Measurements from ENCODE around the gene NLGN4X. TPM values are rescaled to one million over a fixed set of nuclear protein-coding genes. Genes with fewer than 3 reads are reported as not detected.
"Not testable (repeated sequence)": the region's sequence is repeated elsewhere in the genome, so short reads cannot be mapped to it uniquely, and the experiment has no call there.

The NLGN4X gene
- total and polyA plus RNA-seq, 3 experiments from 2014 or later: 0.21 TPM; not detected in 2

GRCh38 chrX:5957506-5957905, 271.2 kb downstream of the NLGN4X start:
- DNase-seq: no peak
- Mint-ChIP-seq H3K27me3 (no peaks in the 10 kb centered on the region), H3K9me3 (peaks cover 0 to 2% (median 0%) of the 10 kb centered on the region in 5 donors), H3K36me3 (no peaks in the 10 kb centered on the region), H3K4me3 (no peak overlapping the region), H3K27ac (no peak overlapping the region), H3K4me1 (no peaks in the 10 kb centered on the region)
- CTCF ChIA-PET: no interaction called here
- Histone ChIP-seq H3K4me3 (ENCODE audit: low read length) (no peak overlapping the region), H3K27ac (ENCODE audit: low read depth, low read length) (no peak overlapping the region), H3K27me3 (ENCODE audit: insufficient read depth, low read length, poor library complexity, severe bottlenecking) (no peaks in the 10 kb centered on the region), H3K9me3 (ENCODE audit: low read length) (no peaks in the 10 kb centered on the region), H3K4me1 (ENCODE audit: insufficient read depth, low read length) (no peaks in the 10 kb centered on the region), H3K36me3 (ENCODE audit: insufficient read depth, low read length) (no peaks in the 10 kb centered on the region)
- POLR2A ChIA-PET: no interaction called here

GRCh38 chrX:5936438-5936837, 292.2 kb downstream of the NLGN4X start:
- ChIA-PET POLR2A (no interaction called here), CTCF (no interaction called here)
- Mint-ChIP-seq H3K27me3 (no peaks in the 10 kb centered on the region), H3K36me3 (peaks cover 0 to 2% (median 0%) of the 10 kb centered on the region in 3 donors), H3K9me3 (peaks cover 0 to 8% (median 2%) of the 10 kb centered on the region in 5 donors), H3K27ac (no peak overlapping the region), H3K4me1 (no peaks in the 10 kb centered on the region), H3K4me3 (no peak overlapping the region)
- Histone ChIP-seq H3K4me1 (ENCODE audit: insufficient read depth, low read length) (no peaks in the 10 kb centered on the region), H3K4me3 (ENCODE audit: low read length) (no peak overlapping the region), H3K27me3 (ENCODE audit: insufficient read depth, low read length, poor library complexity, severe bottlenecking) (no peaks in the 10 kb centered on the region), H3K27ac (ENCODE audit: low read depth, low read length) (no peak overlapping the region), H3K36me3 (ENCODE audit: insufficient read depth, low read length) (no peaks in the 10 kb centered on the region), H3K9me3 (ENCODE audit: low read length) (no peaks in the 10 kb centered on the region)
- DNase-seq: no peak

GRCh38 chrX:5928224-5928623, 300.4 kb downstream of the NLGN4X start:
- Histone ChIP-seq H3K36me3 (ENCODE audit: insufficient read depth, low read length) (no peaks in the 10 kb centered on the region), H3K9me3 (ENCODE audit: low read length) (no peaks in the 10 kb centered on the region)
- H3K4me3 Mint-ChIP-seq: no peak overlapping the region

GRCh38 chrX:5916945-5917344, 311.7 kb downstream of the NLGN4X start:
- Mint-ChIP-seq H3K4me3 (no peak overlapping the region), H3K9me3 (peaks cover 0 to 8% (median 2%) of the 10 kb centered on the region in 5 donors), H3K4me1 (no peaks in the 10 kb centered on the region), H3K36me3 (no peaks in the 10 kb centered on the region), H3K27me3 (peaks cover 0 to 2% of the 10 kb centered on the region in 2 donors), H3K27ac (no peak overlapping the region)
- Histone ChIP-seq H3K4me1 (ENCODE audit: insufficient read depth, low read length) (no peaks in the 10 kb centered on the region), H3K36me3 (ENCODE audit: insufficient read depth, low read length) (no peaks in the 10 kb centered on the region), H3K4me3 (ENCODE audit: low read length) (no peak overlapping the region), H3K9me3 (ENCODE audit: low read length) (no peaks in the 10 kb centered on the region), H3K27me3 (ENCODE audit: insufficient read depth, low read length, poor library complexity, severe bottlenecking) (no peaks in the 10 kb centered on the region), H3K27ac (ENCODE audit: low read depth, low read length) (no peak overlapping the region)
- no peak for DNase-seq
- ChIA-PET CTCF (no interaction called here), POLR2A (no interaction called here)

More at GRCh38 chrX:5928224-5928623, 300.4 kb downstream of the NLGN4X start:
- Mint-ChIP-seq H3K36me3 (no peaks in the 10 kb centered on the region), H3K4me1 (no peaks in the 10 kb centered on the region), H3K9me3 (peaks cover 0 to 6% (median 2%) of the 10 kb centered on the region in 5 donors), H3K27ac (no peak overlapping the region), H3K27me3 (no peaks in the 10 kb centered on the region)
- H3K4me3 ChIP-seq (ENCODE audit: low read length): no peak overlapping the region
- H3K27me3 ChIP-seq (ENCODE audit: insufficient read depth, low read length, poor library complexity, severe bottlenecking): no peaks in the 10 kb centered on the region
- no peaks in the 10 kb centered on the region for H3K4me1 ChIP-seq (ENCODE audit: insufficient read depth, low read length)
- DNase-seq: no peak
- ChIA-PET POLR2A (no interaction called here), CTCF (no interaction called here)
- H3K27ac ChIP-seq (ENCODE audit: low read depth, low read length): no peak overlapping the region

- Histone ChIP-seq H3K4me1 (ENCODE audit: insufficient read depth, low read length) (no peaks in the 10 kb centered on the region), H3K4me3 (ENCODE audit: low read length) (no peak overlapping the region), H3K9me3 (ENCODE audit: low read length) (no peaks in the 10 kb centered on the region), H3K27me3 (ENCODE audit: insufficient read depth, low read length, poor library complexity, severe bottlenecking) (no peaks in the 10 kb centered on the region), H3K27ac (ENCODE audit: low read depth, low read length) (no peak overlapping the region), H3K36me3 (ENCODE audit: insufficient read depth, low read length) (no peaks in the 10 kb centered on the region)
- Mint-ChIP-seq H3K4me3 (no peak overlapping the region), H3K27ac (no peak overlapping the region), H3K4me1 (no peaks in the 10 kb centered on the region), H3K27me3 (peaks cover 0 to 2% of the 10 kb centered on the region in 2 donors), H3K9me3 (peaks cover 0 to 13% (median 5%) of the 10 kb centered on the region in 5 donors), H3K36me3 (no peaks in the 10 kb centered on the region)
- ChIA-PET CTCF (no interaction called here), POLR2A (no interaction called here)
- DNase-seq: no peak
Observed at GRCh38 chrX:5915783-5916182, 312.9 kb downstream of the NLGN4X start.

GRCh38 chrX:5907207-5907606, 321.5 kb downstream of the NLGN4X start:
- no peak overlapping the region for H3K4me3 Mint-ChIP-seq
- peaks cover 0 to 18% (median 8%) of the 10 kb centered on the region in 5 donors for H3K9me3 Mint-ChIP-seq
- no peaks in the 10 kb centered on the region for H3K9me3 ChIP-seq (ENCODE audit: low read length)
- ChIA-PET POLR2A (no interaction called here), CTCF (no interaction called here)
- no peak overlapping the region for H3K27ac Mint-ChIP-seq
- H3K36me3 ChIP-seq (ENCODE audit: insufficient read depth, low read length): no peaks in the 10 kb centered on the region
- H3K4me3 ChIP-seq (ENCODE audit: low read length): no peak overlapping the region
- DNase-seq: no peak
- H3K4me1 ChIP-seq (ENCODE audit: insufficient read depth, low read length): no peaks in the 10 kb centered on the region
- H3K27ac ChIP-seq (ENCODE audit: low read depth, low read length): no peak overlapping the region
- no peaks in the 10 kb centered on the region for H3K27me3 Mint-ChIP-seq
- H3K27me3 ChIP-seq (ENCODE audit: insufficient read depth, low read length, poor library complexity, severe bottlenecking): no peaks in the 10 kb centered on the region
- no peaks in the 10 kb centered on the region for H3K4me1 Mint-ChIP-seq
- no peaks in the 10 kb centered on the region for H3K36me3 Mint-ChIP-seq

GRCh38 chrX:5903586-5904190, 325.0 kb downstream of the NLGN4X start:
- H3K36me3 Mint-ChIP-seq; DNase-seq; H3K27me3 ChIP-seq (ENCODE audit: insufficient read depth, low read length, poor library complexity, severe bottlenecking); H3K4me3 ChIP-seq (ENCODE audit: low read length); CTCF ChIA-PET; POLR2A ChIA-PET; H3K4me3 Mint-ChIP-seq; H3K27me3 Mint-ChIP-seq; H3K27ac ChIP-seq (ENCODE audit: low read depth, low read length); H3K27ac Mint-ChIP-seq; H3K9me3 ChIP-seq (ENCODE audit: low read length); H3K36me3 ChIP-seq (ENCODE audit: insufficient read depth, low read length); H3K4me1 Mint-ChIP-seq; H3K4me1 ChIP-seq (ENCODE audit: insufficient read depth, low read length): not testable (repeated sequence)
- H3K9me3 Mint-ChIP-seq: peaks cover 0 to 15% (median 6%) of the 10 kb centered on the region in 5 donors

- Mint-ChIP-seq H3K4me1 (no peaks in the 10 kb centered on the region), H3K4me3 (no peak overlapping the region), H3K27me3 (peaks cover 0 to 4% of the 10 kb centered on the region in 2 donors), H3K36me3 (no peaks in the 10 kb centered on the region), H3K9me3 (peaks cover 0 to 12% (median 4%) of the 10 kb centered on the region in 5 donors), H3K27ac (no peak overlapping the region)
- no peaks in the 10 kb centered on the region for H3K27me3 ChIP-seq (ENCODE audit: insufficient read depth, low read length, poor library complexity, severe bottlenecking)
- no peak overlapping the region for H3K27ac ChIP-seq (ENCODE audit: low read depth, low read length)
- no peak overlapping the region for H3K4me3 ChIP-seq (ENCODE audit: low read length)
- POLR2A ChIA-PET: no interaction called here
- no peaks in the 10 kb centered on the region for H3K9me3 ChIP-seq (ENCODE audit: low read length)
- CTCF ChIA-PET: no interaction called here
- no peaks in the 10 kb centered on the region for H3K4me1 ChIP-seq (ENCODE audit: insufficient read depth, low read length)
- H3K36me3 ChIP-seq (ENCODE audit: insufficient read depth, low read length): no peaks in the 10 kb centered on the region
- no peak for DNase-seq
Observed at GRCh38 chrX:5898463-5898862, 330.2 kb downstream of the NLGN4X start.

- H3K4me1 Mint-ChIP-seq: no peaks in the 10 kb centered on the region
- Histone ChIP-seq H3K4me3 (ENCODE audit: low read length) (no peak overlapping the region), H3K36me3 (ENCODE audit: insufficient read depth, low read length) (no peaks in the 10 kb centered on the region), H3K27me3 (ENCODE audit: insufficient read depth, low read length, poor library complexity, severe bottlenecking) (no peaks in the 10 kb centered on the region), H3K4me1 (ENCODE audit: insufficient read depth, low read length) (no peaks in the 10 kb centered on the region), H3K9me3 (ENCODE audit: low read length) (no peaks in the 10 kb centered on the region), H3K27ac (ENCODE audit: low read depth, low read length) (no peak overlapping the region)
- no peak overlapping the region for H3K4me3 Mint-ChIP-seq
- POLR2A ChIA-PET: no interaction called here
- no peaks in the 10 kb centered on the region for H3K27me3 Mint-ChIP-seq
- H3K36me3 Mint-ChIP-seq: no peaks in the 10 kb centered on the region
- DNase-seq: no peak
- peaks cover 0 to 4% (median 0%) of the 10 kb centered on the region in 5 donors for H3K9me3 Mint-ChIP-seq
- CTCF ChIA-PET: no interaction called here
- no peak overlapping the region for H3K27ac Mint-ChIP-seq
Observed at GRCh38 chrX:5891378-5891777, 337.3 kb downstream of the NLGN4X start.

Measured in CD8-positive, alpha-beta memory T cell (primary cell).